PFSK-1 (cell line): ENCODE measurements around the gene PLSCR5. TPM values are rescaled to one million over a fixed set of nuclear protein-coding genes. Genes with fewer than 3 reads are reported as not detected.

ENCODE experiments used
- FOXP2 ChIP-seq: optimal IDR thresholded peaks from 2 replicates; pipeline ENCODE3; 2011; ENCODE audit warnings: borderline replicate concordance, control low read depth, inconsistent platforms; ENCODE audit not compliant: insufficient read depth; ENCODE audit errors: extremely low read length, extremely low read depth
- POLR2AphosphoS5 ChIP-seq: IDR thresholded peaks from 2 replicates; pipeline ENCODE4 v1.6.1; 2012; ENCODE audit warnings: low read depth, mild to moderate bottlenecking, control low read depth, low read length, moderate library complexity
- SIN3A ChIP-seq: IDR thresholded peaks from 2 replicates; pipeline ENCODE4 v1.6.1; 2012; ENCODE audit warnings: mild to moderate bottlenecking, low read length, moderate library complexity, borderline replicate concordance; ENCODE audit not compliant: insufficient read depth
- TAF1 ChIP-seq: IDR thresholded peaks from 2 replicates; pipeline ENCODE4 v1.6.1; 2012; ENCODE audit warnings: low read length, control low read depth, borderline replicate concordance; ENCODE audit not compliant: insufficient read depth
- polyA plus RNA-seq: library from polyadenylated mRNA; unstranded; fragments of >200 nt; gene quantifications from one replicate; pipeline ENCODE4 v1.2.1, GENCODE V29; 2012; ENCODE audit warnings: low read depth, missing spikeins; ENCODE audit not compliant: insufficient read length
- TF ChIP-seq, protein P1 (sequence below), 2 experiments: IDR thresholded peaks; 2 replicates each; pipeline versions ENCODE4 v1.6.1 to v1.8.0; 2011 to 2012; ENCODE audit warnings: low read depth in 2 of 2, low read length in 2 of 2, control low read depth in 1 of 2, inconsistent platforms in 1 of 2, mild to moderate bottlenecking in 1 of 2, moderate library complexity in 1 of 2; ENCODE audit not compliant: insufficient read depth in 1 of 2

PLSCR5 gene
- polyA plus RNA-seq = not detected

DNA sequence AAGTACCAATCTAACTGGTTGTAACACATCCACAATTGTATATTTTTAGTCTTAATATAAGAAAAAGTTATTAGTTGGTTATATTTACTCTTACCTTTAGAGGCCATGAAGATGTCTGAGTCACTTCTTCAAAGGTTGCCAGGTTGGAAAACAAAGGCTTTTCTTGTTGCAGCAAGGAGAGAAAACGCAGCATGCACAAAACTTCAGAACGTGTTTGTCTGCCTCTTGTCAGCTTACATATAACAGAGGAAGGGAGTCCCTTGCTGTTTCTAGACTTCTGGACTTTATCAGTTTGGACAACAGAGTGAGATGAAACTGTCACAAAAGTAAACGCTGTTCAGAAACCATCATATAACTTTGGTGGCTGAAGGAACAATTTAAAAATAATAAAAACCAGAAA is at the start of gene PLSCR5:
TSS of gene PLSCR5 (minus strand) at position 241 of the 400 bp plus-strand sequence. CDS start at position 107, 134 bp downstream.
- no peak for TF ChIP-seq SIN3A
- no peak for TF ChIP-seq TAF1
- TF ChIP-seq FOXP2 = no peak
- no peak for TF ChIP-seq POLR2AphosphoS5
- TF ChIP-seq, protein P1, sequence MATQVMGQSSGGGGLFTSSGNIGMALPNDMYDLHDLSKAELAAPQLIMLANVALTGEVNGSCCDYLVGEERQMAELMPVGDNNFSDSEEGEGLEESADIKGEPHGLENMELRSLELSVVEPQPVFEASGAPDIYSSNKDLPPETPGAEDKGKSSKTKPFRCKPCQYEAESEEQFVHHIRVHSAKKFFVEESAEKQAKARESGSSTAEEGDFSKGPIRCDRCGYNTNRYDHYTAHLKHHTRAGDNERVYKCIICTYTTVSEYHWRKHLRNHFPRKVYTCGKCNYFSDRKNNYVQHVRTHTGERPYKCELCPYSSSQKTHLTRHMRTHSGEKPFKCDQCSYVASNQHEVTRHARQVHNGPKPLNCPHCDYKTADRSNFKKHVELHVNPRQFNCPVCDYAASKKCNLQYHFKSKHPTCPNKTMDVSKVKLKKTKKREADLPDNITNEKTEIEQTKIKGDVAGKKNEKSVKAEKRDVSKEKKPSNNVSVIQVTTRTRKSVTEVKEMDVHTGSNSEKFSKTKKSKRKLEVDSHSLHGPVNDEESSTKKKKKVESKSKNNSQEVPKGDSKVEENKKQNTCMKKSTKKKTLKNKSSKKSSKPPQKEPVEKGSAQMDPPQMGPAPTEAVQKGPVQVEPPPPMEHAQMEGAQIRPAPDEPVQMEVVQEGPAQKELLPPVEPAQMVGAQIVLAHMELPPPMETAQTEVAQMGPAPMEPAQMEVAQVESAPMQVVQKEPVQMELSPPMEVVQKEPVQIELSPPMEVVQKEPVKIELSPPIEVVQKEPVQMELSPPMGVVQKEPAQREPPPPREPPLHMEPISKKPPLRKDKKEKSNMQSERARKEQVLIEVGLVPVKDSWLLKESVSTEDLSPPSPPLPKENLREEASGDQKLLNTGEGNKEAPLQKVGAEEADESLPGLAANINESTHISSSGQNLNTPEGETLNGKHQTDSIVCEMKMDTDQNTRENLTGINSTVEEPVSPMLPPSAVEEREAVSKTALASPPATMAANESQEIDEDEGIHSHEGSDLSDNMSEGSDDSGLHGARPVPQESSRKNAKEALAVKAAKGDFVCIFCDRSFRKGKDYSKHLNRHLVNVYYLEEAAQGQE (IDR thresholded peaks at IDR 0.05; ENCODE audit: insufficient read depth in 1 of 2, low read depth in 2 of 2, low read length in 2 of 2) = no peak

DNA sequence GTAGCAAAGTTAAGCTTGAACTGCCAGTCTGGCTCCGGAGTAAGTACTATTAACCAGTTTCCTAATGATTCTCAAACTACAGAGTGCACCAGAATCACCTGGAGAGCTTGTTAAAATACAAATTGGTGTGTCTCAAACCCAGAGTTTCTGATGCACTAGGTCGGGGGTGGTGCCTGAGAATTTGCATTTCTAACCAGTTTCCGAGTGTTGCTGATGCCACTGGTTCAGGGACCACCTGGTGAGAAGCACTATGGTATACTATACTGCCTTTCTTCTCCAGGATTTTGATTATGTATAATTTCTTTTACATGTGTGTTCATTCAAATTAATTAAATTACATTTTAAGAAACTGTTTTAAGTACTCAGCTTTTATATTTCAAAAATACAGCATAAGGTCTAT is 48.8 kb upstream of the PLSCR5 start:
- TF ChIP-seq POLR2AphosphoS5 = no peak
- no peak for TF ChIP-seq FOXP2
- no peak for TF ChIP-seq SIN3A
- TF ChIP-seq TAF1 = no peak
- TF ChIP-seq, protein P1 (IDR thresholded peaks at IDR 0.05; ENCODE audit: insufficient read depth in 1 of 2, low read depth in 2 of 2, low read length in 2 of 2) = no peak

DNA sequence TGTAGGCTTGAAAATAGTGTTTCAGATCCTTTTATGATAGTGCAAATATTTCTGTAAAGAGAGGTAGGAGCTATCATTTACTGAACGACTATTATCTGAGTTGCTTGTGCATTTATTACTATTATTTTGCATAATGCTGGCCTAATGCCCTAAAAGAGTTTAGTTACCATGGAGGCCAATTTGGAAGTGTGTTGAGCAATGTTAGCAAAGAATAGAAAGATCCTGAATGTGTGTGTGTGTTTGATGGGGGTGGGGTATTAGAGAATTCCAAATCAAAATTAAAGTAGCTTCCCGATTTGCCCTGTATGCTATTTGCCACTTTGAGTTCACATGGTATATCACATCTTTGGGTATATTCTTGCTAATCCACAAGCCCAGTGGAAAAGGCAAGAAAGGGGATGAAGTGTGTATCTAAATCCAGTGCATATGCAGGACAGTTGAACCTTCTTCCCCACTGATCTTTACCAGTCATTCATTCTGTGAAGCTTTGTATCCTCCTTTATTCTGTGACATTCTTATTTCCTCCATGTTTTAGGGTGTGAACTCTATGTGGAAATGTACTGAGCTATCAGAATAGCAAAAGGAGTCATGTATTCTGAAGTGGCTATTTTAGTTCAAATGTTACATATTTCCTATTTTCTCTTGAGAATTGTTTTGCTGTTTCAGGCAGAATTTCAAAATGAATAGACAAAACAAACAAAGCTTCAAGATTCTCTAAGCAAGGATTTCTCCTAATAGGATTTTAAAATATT is 45.7 kb upstream of the PLSCR5 start:
- TF ChIP-seq TAF1 (no peak), FOXP2 (no peak), SIN3A (no peak), POLR2AphosphoS5 (no peak)
- TF ChIP-seq, protein P1 (IDR thresholded peaks at IDR 0.05; ENCODE audit: insufficient read depth in 1 of 2, low read depth in 2 of 2, low read length in 2 of 2) = no peak

- no peak for TF ChIP-seq TAF1
- no peak for TF ChIP-seq FOXP2
- no peak for TF ChIP-seq SIN3A
- TF ChIP-seq, protein P1 (IDR thresholded peaks at IDR 0.05; ENCODE audit: insufficient read depth in 1 of 2, low read depth in 2 of 2, low read length in 2 of 2) = no peak
- TF ChIP-seq POLR2AphosphoS5 = no peak
Observed at GRCh38 chr3:146646261-146646660, 41.1 kb upstream of the PLSCR5 start.
